Stimulated activated CD4-positive, alpha-beta T cell treated with anti-CD3 and anti-CD28 coated beads, Interleukin-4, amount 100 ng/mL, for 4 hours (primary cell): ENCODE results near the gene NES.

Experiments
- DNase-seq, 2 experiments: peaks; one replicate each; pipeline ENCODE4 v3.0.0-alpha.2; 2020

Gene NES

GRCh38 chr1:156662005-156662799 is 15.0 kb downstream of the NES start:
- no peak for DNase-seq

GRCh38 chr1:156660752-156661112 is 16.5 kb downstream of the NES start:
- DNase-seq: no peak

- DNase-seq: peak; percentile 85 to 93
Observed at GRCh38 chr1:156659988-156660751, 17.0 kb downstream of the NES start.

- no peak for DNase-seq
Observed at GRCh38 chr1:156659661-156659987, 17.6 kb downstream of the NES start.

GRCh38 chr1:156658945-156659574 is 18.1 kb downstream of the NES start:
- DNase-seq: no peak

- no peak for DNase-seq
Observed at GRCh38 chr1:156658496-156658895, 18.7 kb downstream of the NES start.

GRCh38 chr1:156657741-156658319 is 19.4 kb downstream of the NES start:
- DNase-seq: no peak

GRCh38 chr1:156656806-156657740 is 20.1 kb downstream of the NES start:
- peak; percentile 64 to 78 for DNase-seq

GRCh38 chr1:156655904-156656516 is 21.2 kb downstream of the NES start:
- no peak for DNase-seq

- DNase-seq: no peak
Observed at GRCh38 chr1:156655151-156655903, 21.9 kb downstream of the NES start.

- DNase-seq: no peak
Observed at GRCh38 chr1:156654700-156655099, 22.5 kb downstream of the NES start.

GRCh38 chr1:156652992-156653355 is 24.2 kb downstream of the NES start:
- DNase-seq: no peak

- no peak for DNase-seq
Observed at GRCh38 chr1:156652131-156652991, 24.8 kb downstream of the NES start.

GRCh38 chr1:156648951-156649350 is 28.3 kb downstream of the NES start:
- DNase-seq: no peak

- no peak for DNase-seq
Observed at GRCh38 chr1:156648496-156648895, 28.7 kb downstream of the NES start.

GRCh38 chr1:156647351-156647750 is 29.9 kb downstream of the NES start:
- DNase-seq: no peak

- DNase-seq: no peak
Observed at GRCh38 chr1:156646738-156647211, 30.4 kb downstream of the NES start.

- DNase-seq: no peak
Observed at GRCh38 chr1:156645666-156646065, 31.5 kb downstream of the NES start.

- no peak for DNase-seq
Observed at GRCh38 chr1:156645056-156645455, 32.2 kb downstream of the NES start.

- no peak for DNase-seq
Observed at GRCh38 chr1:156644640-156645039, 32.6 kb downstream of the NES start.
